Motor neuron (in vitro differentiated cells): ENCODE data around the gene HCFC1. TPM values are rescaled to one million over a fixed set of nuclear protein-coding genes. Genes with fewer than 3 reads are reported as not detected.

Experiments
- ATAC-seq, 8 experiments: fragments of 200-7000 bp; cut with Tn5 transposase; replicated peaks in 6 of 8; 2 replicates each; pipeline ENCODE4 v1.8.0; 2021; ENCODE audit warnings: mild to moderate bottlenecking in 8 of 8, moderate library complexity in 8 of 8
- H3K27ac ChIP-seq, 2 donors: fragments of 250-450 bp; sonication (Bioruptor Pico); 2 replicates each; pipeline ENCODE4 v1.9.0; 2021; ENCODE audit warnings: antibody characterized with exemption in 2 of 2, mild to moderate bottlenecking in 2 of 2, moderate library complexity in 1 of 2
- H3K4me1 ChIP-seq, 2 donors: fragments of 250-450 bp; sonication (Bioruptor Pico); replicated peaks in 1 of 2; 2 replicates each; pipeline ENCODE4 v1.6.1; 2021; ENCODE audit warnings: antibody characterized with exemption in 2 of 2, mild to moderate bottlenecking in 2 of 2, moderate library complexity in 1 of 2
- H3K4me3 ChIP-seq, 5 donors: fragments of 250-450 bp; sonication (Bioruptor Pico); 2 replicates each; pipeline ENCODE4 v1.9.0; 2021; ENCODE audit warnings: antibody characterized with exemption in 5 of 5, mild to moderate bottlenecking in 5 of 5, moderate library complexity in 4 of 5
- WGBS, 10 experiments: fragments of 450-650 bp; shearing (Covaris generic); methylation state at CpG; one replicate each; pipeline ENCODE4 v1.0.0; 2022; 5-methylcytosine and 5-hydroxymethylcytosine counted together
- in situ Hi-C, 9 experiments: fragments of 400-800 bp; cut with MboI; loops; one replicate each; pipeline ENCODE4 v1.15.0; 2021; ENCODE audit warnings: low sequenced_read_pairs in 9 of 9, low pct_unique_long_range_greater_than_20kb in 2 of 9; ENCODE audit not compliant: unreplicated experiment in 9 of 9
- total RNA-seq, 8 experiments: library from RNA; unstranded; fragments of 300-600 nt; gene quantifications; 2 replicates each; pipeline versions ENCODE4 v1.2.3 to v1.2.4, GENCODE V29; 2022

HCFC1 gene
- total RNA-seq, 8 experiments from 2014 or later, result 11.8 to 52.2 (median 21.4) TPM

- Histone ChIP-seq H3K4me1 (peaks cover 3 to 4% of the 10 kb centered on the region in 2 donors), H3K4me3 (no peak overlapping the region), H3K27ac (no peak overlapping the region)
- ATAC-seq, result no peak
- 70 to 100% methylated on average over 3 of the region's 35 CpGs; no CpG with 5 or more reads in 8 of the 10 experiments for WGBS, 10 experiments
- in situ Hi-C loops, result no loop called here
Measured at GRCh38 chrX:153956044-153956907, 15.3 kb downstream of the HCFC1 start.

DNA sequence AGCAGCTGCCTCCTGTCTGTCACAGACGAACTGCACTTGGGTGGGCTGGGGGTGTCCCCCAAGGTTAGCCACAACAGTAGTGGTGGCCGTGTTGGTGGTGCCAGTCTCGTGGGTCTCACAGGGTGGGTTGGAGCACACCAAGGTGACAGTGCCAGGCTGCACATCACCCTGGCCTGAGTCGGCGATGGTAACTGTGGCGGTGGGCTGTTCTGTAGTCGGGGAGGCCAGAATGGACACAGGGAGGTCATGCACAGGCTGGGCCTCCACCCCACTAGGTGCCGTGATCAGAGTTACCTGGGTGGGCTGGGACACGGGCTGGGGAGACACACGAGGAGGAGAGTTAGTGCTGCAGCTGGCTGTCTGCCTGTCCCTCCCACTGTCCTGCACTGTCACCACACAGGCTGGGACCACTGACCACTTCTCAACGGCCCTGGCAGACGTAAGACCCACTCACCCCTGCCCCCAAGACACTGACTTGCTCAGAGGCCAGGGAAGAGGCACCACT is 16.3 kb downstream of the HCFC1 start:
- no peak overlapping the region for H3K27ac ChIP-seq
- peak in 3 of 8 experiments; percentile 6 to 12 (median 9) for ATAC-seq
- no peak overlapping the region for H3K4me3 ChIP-seq
- peaks cover 3 to 4% of the 10 kb centered on the region in 2 donors for H3K4me1 ChIP-seq
- in situ Hi-C loops, result no loop called here
- 71% methylated on average over 5 of the region's 12 CpGs; no CpG with 5 or more reads in 9 of the 10 experiments for WGBS, 10 experiments

DNA sequence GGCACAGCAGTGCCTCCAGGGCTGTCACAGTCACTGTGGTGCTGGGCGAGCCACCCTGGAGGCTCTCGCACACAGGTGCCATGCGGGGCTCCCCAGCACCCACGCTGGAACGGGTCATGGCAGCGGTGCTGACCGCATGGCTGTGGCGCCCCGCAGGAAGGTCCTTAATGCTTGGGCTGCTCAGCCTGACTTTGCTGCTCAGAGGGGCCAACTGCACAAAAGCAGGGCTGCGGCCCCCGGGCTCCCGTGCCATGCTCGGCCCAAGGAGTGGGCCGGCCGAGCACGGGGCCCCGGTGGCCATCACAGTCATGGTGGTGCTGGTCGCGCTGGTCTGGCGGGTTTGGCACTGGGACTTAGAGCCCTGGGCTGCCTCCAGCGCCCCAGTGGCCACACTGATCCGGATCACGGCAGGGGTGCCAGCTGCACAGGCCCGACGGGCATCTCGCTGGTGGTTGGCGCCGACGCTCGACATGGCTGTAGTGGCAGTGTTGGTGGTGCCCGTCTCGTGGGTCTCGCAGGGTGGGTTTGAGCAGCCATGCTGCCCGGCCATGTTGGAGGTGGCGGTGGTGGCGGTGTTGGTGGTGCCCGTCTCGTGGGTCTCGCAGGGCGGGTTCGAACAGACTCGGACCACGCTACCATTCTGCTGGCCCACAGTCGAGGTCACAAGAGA is 16.9 kb downstream of the HCFC1 start:
- Histone ChIP-seq H3K4me1 (peaks cover 3 to 4% of the 10 kb centered on the region in 2 donors), H3K4me3 (no peak overlapping the region), H3K27ac (no peak overlapping the region)
- peak in 2 of 8 experiments; percentile 2 to 3 for ATAC-seq
- in situ Hi-C loops, result no loop called here
- WGBS, 10 experiments, result 95% methylated on average over 4 of the region's 44 CpGs; no CpG with 5 or more reads in 9 of the 10 experiments

GRCh38 chrX:153953892-153954557 is 17.6 kb downstream of the HCFC1 start:
- in situ Hi-C loops, result no loop called here

DNA sequence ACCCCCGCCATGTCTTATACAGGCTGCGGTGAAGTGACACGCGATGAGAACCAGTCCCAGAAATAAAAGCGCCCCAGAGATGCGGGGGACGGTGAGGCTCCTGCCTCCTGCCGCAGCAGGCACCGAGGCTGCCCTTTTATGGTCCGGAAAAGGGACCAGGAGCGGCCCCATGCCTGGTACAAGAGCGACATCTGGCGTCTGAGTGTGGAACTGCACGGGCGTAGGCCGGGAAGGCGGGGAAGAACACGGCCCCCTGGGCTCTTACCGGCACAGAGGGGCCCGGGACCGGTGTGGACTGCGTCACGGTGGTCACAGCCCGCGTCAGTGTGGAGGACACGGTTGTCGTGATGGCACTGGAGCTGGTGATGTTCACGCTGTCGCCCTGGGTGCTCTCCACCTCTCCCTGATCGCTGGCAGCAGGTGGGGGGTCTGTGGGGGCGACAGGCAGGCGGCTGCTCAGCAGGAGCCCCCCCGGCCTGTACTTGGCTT is 18.2 kb downstream of the HCFC1 start:
- Histone ChIP-seq H3K4me1 (peaks cover 5 to 11% of the 10 kb centered on the region in 2 donors), H3K4me3 (no peak overlapping the region), H3K27ac (peak overlapping the region; percentile 64 to 74)
- WGBS, 10 experiments, result no CpG with 5 or more reads among the region's 33 CpGs
- in situ Hi-C loops, result no loop called here
- ATAC-seq, result peak; percentile 40 to 81 (median 65)

More at GRCh38 chrX:153953892-153954557, 17.6 kb downstream of the HCFC1 start:
- Histone ChIP-seq H3K27ac (no peak overlapping the region), H3K4me1 (peaks cover 3 to 5% of the 10 kb centered on the region in 2 donors), H3K4me3 (no peak overlapping the region)
- ATAC-seq, result peak in 3 of 8 experiments; percentile 1 to 6 (median 6)
- WGBS, 10 experiments, result 73 to 100% methylated on average over 1 to 3 of the region's 33 CpGs; no CpG with 5 or more reads in 8 of the 10 experiments

DNA sequence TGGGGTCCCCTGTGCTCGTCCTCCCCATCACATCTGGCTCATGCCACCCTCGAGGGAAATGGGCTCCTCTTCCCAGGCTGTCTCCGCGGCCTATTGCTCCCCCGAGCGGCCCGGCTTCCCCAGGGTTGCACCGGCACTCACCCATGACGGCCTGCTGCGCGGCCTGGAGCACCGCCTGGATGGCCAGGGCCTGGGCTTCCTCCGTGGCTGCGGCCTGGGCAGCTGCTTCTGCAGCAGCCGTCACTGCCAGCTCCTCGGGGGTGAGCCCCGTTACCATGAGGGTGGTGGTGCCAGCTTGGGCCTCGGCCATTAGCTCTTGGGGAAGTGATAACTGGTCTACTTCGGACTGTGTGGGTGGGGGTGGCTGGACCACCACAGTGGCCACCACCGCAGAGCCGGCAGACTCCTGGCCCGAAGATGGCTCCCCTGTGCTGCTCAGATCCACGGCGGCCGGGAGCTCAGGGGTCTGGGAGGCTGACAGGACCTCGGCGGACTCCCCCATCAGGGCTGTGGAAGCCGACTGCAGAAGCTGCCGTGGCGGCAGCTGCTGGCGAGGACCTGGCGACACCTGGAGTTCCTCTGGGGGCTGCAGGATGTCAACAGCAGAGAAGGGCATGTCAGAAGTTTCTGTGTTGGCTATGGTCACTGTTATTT is 19.1 kb downstream of the HCFC1 start:
- in situ Hi-C loops, result no loop called here
- Histone ChIP-seq H3K4me1 (peaks cover 12 to 19% of the 10 kb centered on the region in 2 donors), H3K4me3 (no peak overlapping the region), H3K27ac (no peak overlapping the region)
- ATAC-seq, result no peak
- 78% methylated on average over 7 of the region's 32 CpGs; no CpG with 5 or more reads in 9 of the 10 experiments for WGBS, 10 experiments

DNA sequence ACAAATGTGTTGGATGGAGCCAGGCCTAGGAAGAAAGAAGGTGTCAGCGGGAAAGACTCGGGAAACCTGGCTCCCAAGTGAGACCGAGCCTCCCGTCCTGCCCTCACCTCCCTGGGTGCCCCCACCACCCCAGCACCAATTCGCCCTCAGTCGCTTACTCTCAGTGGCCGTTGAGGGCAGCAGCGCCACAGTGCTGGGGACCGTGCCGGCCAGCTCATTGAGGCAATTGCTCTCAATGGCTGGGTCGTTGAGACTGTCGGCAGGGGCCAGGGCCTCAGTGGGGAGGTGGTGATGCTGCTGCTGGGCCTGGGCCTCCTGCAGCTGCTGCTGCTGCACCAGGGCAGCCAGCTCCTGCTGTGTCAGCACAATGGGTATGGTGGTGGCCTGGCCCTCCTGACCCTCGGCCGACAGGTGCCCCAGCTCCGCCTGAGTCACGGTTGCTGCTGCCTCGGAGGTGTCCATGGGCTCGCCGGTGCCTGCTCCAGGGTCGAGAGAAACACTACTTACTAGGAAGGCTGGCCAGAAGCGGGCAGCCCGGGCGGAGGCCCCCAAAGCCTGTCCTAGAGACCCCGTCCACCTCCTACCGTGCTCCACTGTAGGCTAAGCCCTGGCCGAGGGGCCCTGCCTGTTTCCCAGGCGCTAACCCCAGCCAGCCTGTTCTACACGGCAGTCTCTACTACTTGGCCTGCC is 19.8 kb downstream of the HCFC1 start:
- no peak overlapping the region for H3K4me3 ChIP-seq
- H3K4me1 ChIP-seq, result peaks cover 13 to 19% of the 10 kb centered on the region in 2 donors
- no peak for ATAC-seq
- WGBS, 10 experiments, result 70 to 100% methylated on average over 2 to 8 of the region's 28 CpGs; no CpG with 5 or more reads in 8 of the 10 experiments
- in situ Hi-C loops, result no loop called here
- no peak overlapping the region for H3K27ac ChIP-seq

DNA sequence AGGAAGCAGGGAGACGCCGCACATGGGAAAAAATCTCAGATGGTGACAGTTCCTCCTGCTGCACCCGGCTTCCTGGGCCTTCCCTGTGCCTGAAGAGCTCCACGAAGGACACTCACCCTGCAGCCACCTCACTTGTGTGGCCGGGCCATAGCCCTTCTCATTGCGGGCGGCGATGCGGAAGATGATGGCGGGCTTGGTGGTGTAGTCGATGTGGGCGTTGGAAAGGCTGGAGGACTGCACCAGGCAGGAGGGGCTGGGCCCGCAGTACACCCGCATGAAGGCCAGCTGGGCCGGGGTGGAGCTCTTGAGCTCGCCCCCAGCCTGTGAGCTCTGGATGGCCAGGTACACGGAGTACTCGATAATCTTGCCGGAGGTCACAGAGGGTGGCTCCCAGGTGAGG is 21.5 kb downstream of the HCFC1 start:
- peaks cover 13 to 19% of the 10 kb centered on the region in 2 donors for H3K4me1 ChIP-seq
- no peak for ATAC-seq
- no peak overlapping the region for H3K4me3 ChIP-seq
- H3K27ac ChIP-seq, result no peak overlapping the region
- in situ Hi-C loops, result no loop called here
- 60 to 83% (median 80%) methylated on average over 1 to 2 of the region's 19 CpGs; no CpG with 5 or more reads in 7 of the 10 experiments for WGBS, 10 experiments

DNA sequence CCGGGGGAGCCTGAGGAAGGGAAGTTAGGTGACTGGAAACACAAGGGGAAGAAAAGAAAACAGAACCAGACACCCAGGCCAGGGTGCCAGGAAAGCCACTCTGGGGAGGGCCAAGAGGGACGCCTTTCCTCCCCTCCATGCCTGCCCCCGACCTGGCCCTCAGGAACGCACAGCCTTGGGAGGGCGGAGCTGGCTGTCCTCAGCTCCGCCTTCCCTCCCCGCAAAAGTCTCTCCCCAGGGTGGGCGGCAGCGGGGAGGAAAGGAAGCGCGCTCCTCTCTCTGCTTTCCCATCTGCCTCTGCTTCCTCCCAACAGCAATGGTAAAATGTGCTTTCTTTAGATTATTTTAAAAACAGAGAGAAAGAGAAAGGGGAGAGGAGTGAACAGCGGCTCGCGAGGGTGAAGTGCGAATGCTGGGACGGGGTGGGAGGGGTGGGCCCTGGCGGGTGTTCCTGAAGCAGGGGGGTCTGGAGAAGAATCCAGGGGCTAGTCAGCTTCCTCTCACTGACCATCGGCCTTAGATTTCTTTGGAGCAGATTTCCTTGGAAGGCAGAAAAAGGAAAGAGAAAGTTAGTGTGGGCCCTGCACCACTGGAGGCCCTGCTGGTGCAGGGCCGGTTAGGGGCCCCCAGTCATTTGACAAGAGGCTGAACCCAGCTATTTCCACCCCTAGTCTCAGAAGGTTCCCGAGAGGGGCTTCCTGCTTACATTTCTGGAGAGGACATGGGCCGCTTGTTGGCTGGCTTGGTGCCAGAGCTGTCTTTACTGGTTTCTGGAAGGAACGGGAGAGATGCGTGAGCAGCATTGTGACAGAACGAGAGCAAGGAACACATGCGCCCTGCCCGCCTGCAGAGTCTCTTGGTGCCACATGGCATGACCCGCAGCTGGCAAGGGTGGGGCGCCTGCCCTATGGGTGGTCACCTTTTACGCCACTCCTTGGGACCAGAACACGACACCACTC is 22.5 kb downstream of the HCFC1 start:
- H3K4me3 ChIP-seq, result no peak overlapping the region

GRCh38 chrX:153948002-153948466 is 23.6 kb downstream of the HCFC1 start:
- Histone ChIP-seq H3K4me1 (peaks cover 20 to 26% of the 10 kb centered on the region in 2 donors), H3K4me3 (no peak overlapping the region), H3K27ac (peak overlapping the region in 1 of 2 donors; percentile 55)
- 0 to 89% (median 15%) methylated on average over 1 to 6 of the region's 10 CpGs; no CpG with 5 or more reads in 6 of the 10 experiments for WGBS, 10 experiments
- ATAC-seq, result peak in 3 of 8 experiments; percentile 2 to 10 (median 6)
- in situ Hi-C loops, result no loop called here

More for the DNA sequence above, 22.5 kb downstream of the HCFC1 start:
- peak in 3 of 8 experiments; percentile 12 to 19 (median 16) for ATAC-seq
- in situ Hi-C loops, result no loop called here
- WGBS, 10 experiments, result 40 to 100% methylated on average over 1 of the region's 30 CpGs; no CpG with 5 or more reads in 8 of the 10 experiments
- Histone ChIP-seq H3K4me1 (peaks cover 17 to 24% of the 10 kb centered on the region in 2 donors), H3K27ac (peak overlapping the region in 1 of 2 donors; percentile 55)
